Measurements from ENCODE around the gene EGLN1.
"Not testable (repeated sequence)": the region's sequence is repeated elsewhere in the genome, so short reads cannot be mapped to it uniquely, and the experiment has no call there.

EGLN1 gene

DNA sequence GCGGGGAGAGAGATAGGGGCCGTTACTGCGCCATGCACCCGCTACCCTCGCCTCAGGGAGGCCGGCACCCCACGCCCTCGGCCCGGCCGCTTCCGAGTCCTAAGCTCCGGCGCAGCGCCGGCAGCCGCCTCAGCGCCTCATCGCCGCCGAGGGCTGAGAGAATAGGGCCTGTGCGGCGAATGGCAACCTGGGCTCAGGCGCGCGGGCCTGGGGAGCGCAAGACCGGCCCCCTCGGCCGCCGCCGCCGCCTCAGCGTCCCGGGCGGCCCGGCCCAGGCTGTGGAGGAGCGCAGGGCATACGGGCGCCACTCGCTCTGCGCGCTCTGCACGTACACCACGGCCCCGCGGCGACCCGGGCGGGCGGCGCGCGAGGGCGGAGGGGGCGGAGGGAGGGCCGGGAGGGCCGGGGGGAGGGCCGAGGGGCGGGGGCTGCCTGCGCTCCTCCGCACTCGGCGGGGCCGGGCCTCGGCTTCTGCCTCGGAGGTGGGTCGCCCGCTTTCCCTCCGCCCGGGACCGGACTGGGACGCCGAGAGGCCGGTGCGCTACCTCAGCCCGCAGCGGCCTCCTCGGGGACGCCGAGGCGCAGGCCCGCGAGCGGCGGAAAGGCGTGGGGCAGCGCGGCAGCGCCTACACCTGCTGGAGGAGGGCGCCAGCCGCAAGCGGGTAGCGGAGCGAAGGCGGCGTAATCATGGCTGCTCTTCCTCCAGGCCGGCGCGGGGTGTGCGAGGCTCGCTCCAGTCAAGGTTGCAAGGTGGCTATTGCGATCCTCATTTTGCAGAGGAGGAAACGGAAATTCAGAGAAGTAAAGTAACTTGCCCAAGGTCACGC, at the start of gene EGLN1:
Gene EGLN1, minus strand, starts transcription at position 317 of the 827 bp plus-strand sequence. CDS start 399 bp downstream, outside the sequence.
- DNase-seq (ENCODE audit: extremely low spot score, insufficient read length, low read depth) (peak; percentile 69), FAIRE-seq (peak; percentile 69)

DNA sequence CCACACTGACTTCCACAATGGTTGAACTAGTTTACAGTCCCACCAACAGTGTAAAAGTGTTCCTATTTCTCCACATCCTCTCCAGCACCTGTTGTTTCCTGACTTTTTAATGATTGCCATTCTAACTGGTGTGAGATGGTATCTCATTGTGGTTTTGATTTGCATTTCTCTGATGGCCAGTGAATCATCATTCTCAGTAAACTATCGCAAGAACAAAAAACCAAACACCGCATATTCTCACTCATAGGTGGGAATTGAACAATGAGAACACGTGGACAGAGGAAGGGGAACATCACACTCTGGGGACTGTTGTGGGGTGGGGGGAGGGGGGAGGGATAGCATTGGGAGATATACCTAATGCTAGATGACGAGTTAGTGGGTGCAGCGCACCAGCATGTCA, 49.4 kb upstream of the EGLN1 start:
- not testable (repeated sequence) for DNase-seq (ENCODE audit: extremely low spot score, insufficient read length, low read depth); FAIRE-seq

DNA sequence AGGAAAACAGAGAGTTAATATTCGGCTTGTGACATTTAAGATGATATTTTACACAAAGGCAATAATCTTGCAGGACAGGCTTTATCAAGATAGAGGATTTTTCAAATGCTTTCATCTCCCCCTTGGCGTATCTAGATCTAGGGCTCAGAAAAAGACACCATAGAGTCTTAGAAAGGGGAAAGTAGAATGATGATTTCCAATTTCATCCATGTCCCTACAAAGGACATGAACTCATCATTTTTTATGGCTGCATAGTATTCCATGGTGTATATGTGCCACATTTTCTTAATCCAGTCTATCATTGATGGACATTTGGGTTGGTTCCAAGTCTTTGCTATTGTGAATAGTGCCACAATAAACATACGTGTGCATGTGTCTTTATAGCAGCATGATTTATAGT, 48.9 kb upstream of the EGLN1 start:
- FAIRE-seq; DNase-seq (ENCODE audit: extremely low spot score, insufficient read length, low read depth): not testable (repeated sequence)

DNA sequence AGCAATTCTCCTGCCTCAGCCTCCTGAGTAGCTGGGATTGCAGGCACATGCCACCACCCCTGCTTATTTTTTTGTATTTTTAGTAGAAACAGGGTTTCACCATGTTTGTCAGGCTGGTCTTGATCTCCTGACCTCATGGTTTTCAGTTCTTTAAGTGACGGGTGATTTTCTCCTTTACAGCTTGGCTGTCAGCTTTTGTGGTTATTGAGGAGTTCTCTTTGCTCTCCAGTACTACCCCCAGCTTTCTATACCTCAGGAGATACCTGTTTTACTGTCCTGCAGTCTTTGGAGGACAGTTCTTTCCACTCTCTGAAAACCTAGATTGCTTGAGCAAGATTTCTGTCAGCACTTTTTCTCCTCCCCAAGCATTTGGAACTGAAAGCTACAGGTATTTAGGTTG, 45.9 kb upstream of the EGLN1 start:
- no peak for FAIRE-seq
- DNase-seq (ENCODE audit: extremely low spot score, insufficient read length, low read depth) = no peak

- FAIRE-seq = peak; percentile 5
- no peak for DNase-seq (ENCODE audit: extremely low spot score, insufficient read length, low read depth)
These were observed 43.0 kb upstream of the EGLN1 start for GRCh38 chr1:231465051-231465450.

GRCh38 chr1:231463541-231463940, 41.5 kb upstream of the EGLN1 start:
- no peak for FAIRE-seq
- DNase-seq (ENCODE audit: extremely low spot score, insufficient read length, low read depth) = no peak

GRCh38 chr1:231460614-231461013, 38.5 kb upstream of the EGLN1 start:
- peak; percentile 74 for FAIRE-seq
- peak; percentile 23 for DNase-seq (ENCODE audit: extremely low spot score, insufficient read length, low read depth)

DNA sequence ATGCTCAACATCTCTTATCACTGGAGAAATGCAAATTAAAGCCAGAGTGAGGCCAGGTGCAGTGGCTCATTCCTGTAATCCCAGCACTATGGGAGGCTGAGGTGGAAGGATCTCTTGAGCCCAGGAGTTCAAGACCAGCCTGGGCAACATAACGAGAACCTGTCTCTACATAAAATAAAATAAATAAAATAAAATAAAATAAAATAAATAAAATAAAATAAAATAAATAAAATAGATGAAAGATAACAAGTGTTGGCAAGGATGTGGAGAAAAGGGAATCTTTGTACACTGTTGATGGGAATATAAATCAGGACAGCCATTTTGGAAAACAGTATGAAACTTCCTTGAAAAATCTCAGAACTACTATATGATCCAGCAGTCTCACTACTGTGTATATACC, 37.4 kb upstream of the EGLN1 start:
- FAIRE-seq; DNase-seq (ENCODE audit: extremely low spot score, insufficient read length, low read depth): not testable (repeated sequence)

DNA sequence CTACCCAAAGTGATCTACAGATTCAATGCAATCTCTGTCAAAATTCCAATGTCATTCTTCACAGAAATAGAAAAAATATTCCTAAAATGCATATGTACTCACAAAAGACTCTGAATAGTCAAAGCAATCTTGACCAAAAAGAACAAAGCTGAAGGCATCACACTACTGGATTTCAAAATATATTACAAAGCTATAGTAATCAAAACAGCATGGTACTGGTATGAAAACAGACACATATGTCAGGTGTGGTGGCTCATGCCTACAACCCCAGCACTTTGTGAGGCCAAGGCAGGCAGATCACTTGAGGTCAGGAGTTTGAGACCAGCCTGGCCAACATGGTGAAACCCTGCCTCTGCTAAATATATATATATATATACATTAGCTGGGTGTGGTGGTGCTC, 35.9 kb upstream of the EGLN1 start:
- FAIRE-seq; DNase-seq (ENCODE audit: extremely low spot score, insufficient read length, low read depth): not testable (repeated sequence)

GRCh38 chr1:231454133-231454532, 32.0 kb upstream of the EGLN1 start:
- not testable (repeated sequence) for FAIRE-seq; DNase-seq (ENCODE audit: extremely low spot score, insufficient read length, low read depth)

GRCh38 chr1:231446138-231446537, 24.1 kb upstream of the EGLN1 start:
- DNase-seq (ENCODE audit: extremely low spot score, insufficient read length, low read depth) = no peak
- FAIRE-seq = no peak

DNA sequence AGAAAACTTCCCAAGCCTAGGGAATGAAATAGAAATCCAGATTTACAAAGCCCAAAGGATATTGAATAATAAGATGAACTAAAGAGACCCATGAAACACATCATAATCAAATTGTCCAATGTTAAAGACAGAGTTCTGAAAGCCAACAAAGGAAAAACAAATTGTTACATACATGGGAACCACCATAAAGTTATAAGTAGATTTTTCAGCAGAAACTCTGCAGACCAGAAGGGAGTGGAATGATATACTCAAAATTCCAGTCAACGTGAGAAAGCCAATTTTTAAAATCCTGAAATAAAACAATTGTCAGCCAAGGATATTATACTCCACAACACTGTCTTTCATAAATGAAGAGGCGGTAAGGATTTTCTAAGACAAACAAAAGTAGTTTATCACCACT, 22.0 kb upstream of the EGLN1 start:
- DNase-seq (ENCODE audit: extremely low spot score, insufficient read length, low read depth) (no peak), FAIRE-seq (no peak)

DNA sequence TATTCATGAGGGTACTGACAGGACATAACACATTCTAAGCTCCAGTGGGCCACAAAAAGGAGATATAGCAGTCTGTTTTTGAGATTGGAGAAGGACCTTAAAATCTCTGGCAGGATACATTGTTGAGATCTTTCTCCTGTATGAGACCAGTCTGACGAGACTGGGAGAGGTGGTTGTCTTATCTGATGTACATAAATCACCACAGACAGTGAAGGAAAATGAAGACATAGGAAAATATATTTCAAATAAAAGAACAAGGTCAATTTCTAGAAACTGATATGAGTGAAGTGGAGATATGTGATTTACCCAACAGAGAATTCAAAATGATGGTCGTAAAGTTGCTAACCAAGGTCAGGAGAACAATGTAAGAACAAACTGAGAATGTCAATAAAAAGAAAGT, 21.3 kb upstream of the EGLN1 start:
- FAIRE-seq (no peak), DNase-seq (ENCODE audit: extremely low spot score, insufficient read length, low read depth) (no peak)

DNA sequence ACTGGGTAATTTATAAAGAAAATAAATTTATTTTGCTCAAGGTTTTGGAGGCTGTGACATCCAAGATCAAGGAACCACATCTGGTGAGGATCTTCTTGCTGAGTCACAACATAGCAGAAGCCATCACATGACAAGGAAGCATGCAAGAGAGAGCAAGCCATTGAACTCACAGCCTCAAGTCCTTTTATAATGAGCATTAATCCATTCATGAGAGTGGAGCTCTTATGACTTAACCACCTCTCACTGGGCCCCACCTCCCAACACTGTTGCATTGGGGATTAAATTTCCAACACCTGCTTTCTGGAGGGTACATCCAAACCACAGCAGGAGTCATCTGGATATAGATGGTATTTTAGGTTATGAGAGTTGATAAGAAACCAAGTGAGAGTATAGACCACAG, 20.6 kb upstream of the EGLN1 start:
- DNase-seq (ENCODE audit: extremely low spot score, insufficient read length, low read depth) = no peak
- no peak for FAIRE-seq

GRCh38 chr1:231432996-231433395, 10.9 kb upstream of the EGLN1 start:
- FAIRE-seq (no peak), DNase-seq (ENCODE audit: extremely low spot score, insufficient read length, low read depth) (no peak)

DNA sequence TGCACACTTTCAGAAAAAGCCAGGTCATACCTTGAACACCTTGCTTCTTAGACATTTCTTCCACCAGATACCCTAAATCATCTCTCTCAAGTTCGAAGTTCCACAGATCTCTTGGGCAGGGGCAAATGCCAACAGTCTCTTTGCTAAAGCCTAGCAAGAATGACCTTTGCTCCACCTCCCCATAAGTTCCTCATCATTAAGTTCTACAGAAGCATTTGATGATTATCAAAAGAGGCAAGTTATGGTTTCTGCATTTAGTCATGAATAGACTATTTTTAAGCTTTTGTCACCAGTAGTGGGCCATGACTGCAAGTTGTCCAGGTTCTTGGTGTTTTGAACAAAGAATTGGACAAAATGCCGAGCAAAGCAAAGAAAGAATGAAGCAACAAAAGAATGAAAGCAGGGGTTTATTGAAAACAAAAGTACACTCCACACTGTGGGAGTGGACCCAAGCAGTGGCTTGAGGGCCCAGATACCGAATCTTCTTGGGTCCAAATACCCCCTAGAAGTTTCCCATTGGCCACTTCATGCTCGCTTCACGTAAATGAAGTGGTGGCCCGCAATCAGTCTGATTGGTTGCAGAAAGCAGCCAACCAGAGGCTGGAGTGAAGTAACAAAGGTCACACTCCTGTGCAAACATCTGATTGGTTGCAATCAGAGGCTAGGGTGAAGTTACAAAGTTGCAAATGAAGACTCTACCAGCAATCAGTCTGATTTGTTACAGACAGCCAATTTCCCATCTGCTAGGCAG, 9.8 kb upstream of the EGLN1 start:
- FAIRE-seq (no peak), DNase-seq (ENCODE audit: extremely low spot score, insufficient read length, low read depth) (no peak)

DNA sequence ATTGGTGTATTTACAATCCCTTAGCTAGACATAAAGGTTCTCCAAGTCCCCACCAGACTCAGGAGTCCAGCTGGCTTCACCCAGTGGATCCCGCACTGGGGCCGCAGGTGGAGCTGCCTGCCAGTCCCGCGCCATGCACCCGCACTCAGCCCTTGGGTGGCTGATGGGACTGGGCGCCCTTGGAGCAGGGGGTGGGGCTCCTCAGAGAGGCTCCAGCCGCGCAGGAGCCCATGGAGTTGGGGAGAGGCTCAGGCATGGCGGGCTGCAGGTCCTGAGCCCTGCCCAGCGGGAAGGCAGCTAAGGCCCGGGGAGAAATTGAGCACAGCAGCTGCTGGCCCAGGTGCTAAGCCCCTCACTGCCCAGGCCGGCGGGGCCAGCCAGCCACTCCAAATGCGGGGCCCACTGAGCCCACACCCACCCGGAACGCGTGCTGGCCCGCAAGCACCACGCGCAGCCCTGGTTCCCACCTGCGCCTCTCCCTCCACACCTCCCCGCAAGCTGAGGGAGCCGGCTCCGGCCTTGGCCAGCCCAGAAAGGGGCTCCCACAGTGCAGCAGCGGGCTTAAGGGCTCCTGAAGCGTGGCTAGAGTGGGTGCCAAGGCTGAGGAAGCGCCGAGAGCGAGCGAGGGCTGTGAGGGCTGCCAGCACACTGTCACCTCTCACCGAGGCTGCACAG, 8.7 kb upstream of the EGLN1 start:
- FAIRE-seq; DNase-seq (ENCODE audit: extremely low spot score, insufficient read length, low read depth): not testable (repeated sequence)

DNA sequence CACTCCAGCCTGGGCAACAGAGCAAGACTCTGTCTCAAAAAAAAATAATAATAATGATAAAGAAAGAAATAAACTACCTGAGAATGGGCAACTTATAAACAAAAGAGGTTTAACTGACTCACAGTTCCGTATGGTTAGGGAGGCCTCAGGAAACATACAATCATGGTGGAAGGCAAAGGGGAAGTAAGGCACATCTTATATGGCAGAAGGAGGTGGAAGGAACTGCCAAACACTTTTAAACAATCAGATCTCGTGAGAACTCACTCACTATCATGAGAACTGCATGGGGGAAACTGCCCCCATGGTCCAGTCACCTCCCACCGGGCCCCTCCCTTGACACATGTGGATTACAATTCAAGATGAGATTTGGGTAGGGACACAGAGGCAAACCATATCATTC, 6.3 kb upstream of the EGLN1 start:
- FAIRE-seq = no peak
- no peak for DNase-seq (ENCODE audit: extremely low spot score, insufficient read length, low read depth)

DNA sequence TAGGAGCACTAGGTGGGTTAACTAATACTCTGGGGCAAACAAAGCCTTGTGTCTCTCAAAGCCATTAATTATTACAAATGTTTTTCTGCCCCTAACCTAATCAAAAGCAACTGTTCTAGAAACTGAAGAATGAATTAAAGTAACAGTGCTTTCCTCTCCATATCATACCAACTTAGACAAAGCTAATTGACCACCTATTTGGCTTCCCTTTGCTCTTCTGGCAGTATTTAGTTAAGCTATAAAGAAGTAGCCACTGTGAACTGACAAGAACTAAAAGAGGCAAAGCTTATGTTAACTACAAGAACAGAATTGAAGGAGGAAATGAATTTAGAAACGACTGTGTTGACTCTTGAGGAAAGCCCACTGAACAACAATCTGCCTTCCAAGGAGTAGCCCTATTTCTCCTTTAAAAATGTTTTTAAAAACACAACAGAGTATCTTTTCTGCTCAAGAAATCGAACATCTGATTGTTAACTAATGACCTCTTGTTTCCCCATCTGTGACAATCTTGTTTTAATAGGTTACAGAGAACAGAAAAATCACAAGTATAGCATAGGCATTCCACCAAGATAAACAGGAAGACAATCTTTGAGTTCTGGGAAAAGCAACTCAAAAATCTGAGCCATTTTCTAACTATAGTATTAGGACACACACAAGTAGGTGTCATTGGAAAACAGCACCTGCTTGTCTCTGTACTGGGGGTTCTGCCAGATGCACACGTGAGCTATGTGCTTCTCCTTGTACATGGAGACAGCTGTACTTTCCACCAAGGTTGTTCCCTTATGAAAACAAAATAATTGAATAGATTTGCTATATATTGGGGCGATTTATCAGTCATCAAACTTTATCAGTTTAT, 3.1 kb upstream of the EGLN1 start:
- FAIRE-seq = no peak
- DNase-seq (ENCODE audit: extremely low spot score, insufficient read length, low read depth) = no peak

- no peak for DNase-seq (ENCODE audit: extremely low spot score, insufficient read length, low read depth)
- FAIRE-seq = no peak
These were observed 1.6 kb upstream of the EGLN1 start for GRCh38 chr1:231423648-231424047.
